Suprapubic skin (tissue), 4 donors: Measurements from ENCODE around the gene TGFBR1.

ENCODE experiments used
- EP300 ChIP-seq: sonication (generic); formaldehyde crosslinking; IDR thresholded peaks from one replicate; pipeline ENCODE4 v1.6.1; 2017; ENCODE audit warnings: antibody characterized with exemption
- POLR2AphosphoS5 ChIP-seq, 3 donors: sonication (generic); formaldehyde crosslinking; IDR thresholded peaks; one replicate each; pipeline ENCODE4 v1.6.1; 2017; ENCODE audit warnings: antibody characterized with exemption in 3 of 3
- TF ChIP-seq, protein P1 (sequence below), 2 donors: fragments of 200-600 bp in 1 of 2; fragments of 450-650 bp in 1 of 2; sonication (generic) in 1 of 2; IDR thresholded peaks; one replicate each; pipeline ENCODE4 v1.5.1; 2016 to 2019; ENCODE audit warnings: antibody characterized with exemption in 2 of 2, mild to moderate bottlenecking in 1 of 2, moderate library complexity in 1 of 2

DNA sequence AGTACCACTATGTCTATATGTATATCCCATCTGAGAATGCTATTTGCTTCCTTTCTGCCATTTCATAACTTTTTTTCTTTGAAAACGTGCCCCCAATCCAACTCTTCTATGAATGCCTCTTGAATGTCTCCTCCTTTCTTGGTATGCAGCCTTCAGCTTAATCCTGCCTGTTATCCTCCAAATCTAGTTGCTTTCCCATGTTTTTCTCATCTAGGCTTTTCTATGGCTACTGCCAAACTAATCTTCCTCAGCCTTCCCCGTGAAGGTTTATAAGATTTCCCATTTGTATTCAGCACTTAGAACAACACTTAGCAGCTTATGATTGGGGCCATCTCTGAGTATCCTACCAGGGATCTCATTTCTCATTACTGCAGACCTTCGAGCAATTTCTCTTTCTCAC is 2.5 kb downstream of the TGFBR1 start:
- TF ChIP-seq, protein P1, sequence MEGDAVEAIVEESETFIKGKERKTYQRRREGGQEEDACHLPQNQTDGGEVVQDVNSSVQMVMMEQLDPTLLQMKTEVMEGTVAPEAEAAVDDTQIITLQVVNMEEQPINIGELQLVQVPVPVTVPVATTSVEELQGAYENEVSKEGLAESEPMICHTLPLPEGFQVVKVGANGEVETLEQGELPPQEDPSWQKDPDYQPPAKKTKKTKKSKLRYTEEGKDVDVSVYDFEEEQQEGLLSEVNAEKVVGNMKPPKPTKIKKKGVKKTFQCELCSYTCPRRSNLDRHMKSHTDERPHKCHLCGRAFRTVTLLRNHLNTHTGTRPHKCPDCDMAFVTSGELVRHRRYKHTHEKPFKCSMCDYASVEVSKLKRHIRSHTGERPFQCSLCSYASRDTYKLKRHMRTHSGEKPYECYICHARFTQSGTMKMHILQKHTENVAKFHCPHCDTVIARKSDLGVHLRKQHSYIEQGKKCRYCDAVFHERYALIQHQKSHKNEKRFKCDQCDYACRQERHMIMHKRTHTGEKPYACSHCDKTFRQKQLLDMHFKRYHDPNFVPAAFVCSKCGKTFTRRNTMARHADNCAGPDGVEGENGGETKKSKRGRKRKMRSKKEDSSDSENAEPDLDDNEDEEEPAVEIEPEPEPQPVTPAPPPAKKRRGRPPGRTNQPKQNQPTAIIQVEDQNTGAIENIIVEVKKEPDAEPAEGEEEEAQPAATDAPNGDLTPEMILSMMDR (IDR thresholded peaks at IDR 0.05): no peak
- TF ChIP-seq POLR2AphosphoS5 (IDR thresholded peaks at IDR 0.05) (no peak), EP300 (no peak)
